ENCODE data around the gene SSC5D.
"Not testable (repeated sequence)": the region's sequence is repeated elsewhere in the genome, so short reads cannot be mapped to it uniquely, and the experiment has no call there.

SSC5D gene

DNA sequence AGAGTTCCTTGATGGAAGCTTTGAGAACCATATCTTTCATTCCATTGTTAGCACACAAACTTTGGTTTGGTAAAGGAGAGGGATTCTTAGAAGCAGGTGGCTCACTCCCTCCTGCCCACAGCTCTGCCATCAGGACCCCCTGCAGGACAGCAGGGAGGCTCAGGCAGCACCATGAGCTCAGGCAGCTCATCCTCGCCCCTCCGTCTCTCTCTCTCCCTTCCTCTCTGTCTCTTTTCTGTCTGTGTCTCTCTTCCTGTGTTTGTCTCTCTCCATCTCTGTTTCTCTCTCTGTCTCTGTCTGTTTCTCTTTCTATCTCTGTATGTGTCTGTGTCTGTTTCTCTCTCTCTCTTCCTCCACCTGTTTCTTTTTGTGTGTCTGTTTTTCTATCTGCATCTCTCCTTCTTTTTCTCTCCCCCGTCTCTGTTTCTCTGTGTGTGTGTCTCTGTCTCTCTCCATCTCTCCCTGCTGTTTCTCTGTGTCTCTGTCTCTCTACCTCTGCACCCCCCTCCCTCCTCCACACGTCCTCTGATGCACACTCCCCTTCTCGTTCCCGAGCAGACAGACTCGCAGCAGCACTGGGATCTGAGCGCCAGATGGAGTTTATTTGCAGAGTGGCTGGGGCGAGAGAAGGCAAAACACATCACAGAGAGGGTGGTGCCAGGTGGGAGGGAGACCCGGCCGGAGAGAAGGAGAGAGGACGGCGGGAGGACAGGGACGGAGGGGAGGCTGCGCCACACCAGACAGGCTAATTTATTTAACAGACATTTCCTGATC lies 40.0 kb downstream of the SSC5D start:
- FAIRE-seq (no peak), DNase-seq (ENCODE audit: extremely low spot score, insufficient read length, low read depth) (no peak)

DNA sequence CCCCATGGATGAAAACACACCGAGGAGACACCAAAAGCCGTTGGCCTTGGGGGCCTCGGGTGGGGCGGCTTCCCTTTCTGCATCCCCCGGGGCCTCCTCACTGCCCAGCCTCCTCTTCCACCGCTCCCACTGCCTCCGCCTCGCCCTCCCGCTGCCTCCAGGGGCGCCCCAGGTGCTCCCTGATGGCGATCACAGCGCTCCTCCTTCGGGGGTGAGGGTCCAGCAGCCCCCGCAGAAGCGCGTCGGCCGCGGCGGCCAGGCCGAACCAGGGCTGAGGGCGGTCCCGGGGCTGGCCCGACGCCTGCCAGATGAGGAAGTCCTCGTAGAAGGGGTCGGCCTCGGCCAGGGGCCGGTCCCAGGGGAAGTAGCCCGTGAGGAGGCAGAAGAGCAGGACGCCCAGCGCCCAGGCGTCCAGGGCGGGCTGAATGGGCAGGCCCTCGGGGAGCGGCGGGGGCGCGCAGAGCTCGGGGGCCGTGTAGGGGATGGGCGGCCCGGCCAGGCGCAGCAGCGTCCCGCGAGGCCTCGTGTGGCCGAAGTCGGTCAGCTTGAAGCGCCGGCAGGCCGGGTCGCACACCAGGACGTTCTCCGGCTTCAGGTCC lies 41.5 kb downstream of the SSC5D start:
- no peak for DNase-seq (ENCODE audit: extremely low spot score, insufficient read length, low read depth)
- no peak for FAIRE-seq

DNA sequence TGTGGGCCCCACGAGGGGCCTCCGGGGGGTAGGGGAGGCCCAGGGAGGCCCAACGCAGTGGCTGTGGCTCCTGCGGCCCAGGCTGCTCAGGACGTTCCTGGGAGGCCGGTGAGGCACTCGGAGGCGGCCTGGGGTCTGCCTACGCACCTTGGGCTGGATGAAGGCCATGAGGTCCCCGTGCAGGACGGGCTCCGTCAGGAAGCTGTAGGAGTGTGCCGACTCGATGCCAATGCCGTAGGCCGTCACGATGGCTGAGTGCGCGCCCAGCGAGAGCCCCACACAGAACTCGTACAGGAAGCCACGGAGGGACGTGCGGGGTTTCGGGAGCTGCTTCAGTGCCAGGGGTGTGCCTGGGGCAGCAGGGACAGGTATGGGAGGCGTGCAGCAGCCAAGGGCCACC lies 42.8 kb downstream of the SSC5D start:
- FAIRE-seq (no peak), DNase-seq (ENCODE audit: extremely low spot score, insufficient read length, low read depth) (no peak)

DNA sequence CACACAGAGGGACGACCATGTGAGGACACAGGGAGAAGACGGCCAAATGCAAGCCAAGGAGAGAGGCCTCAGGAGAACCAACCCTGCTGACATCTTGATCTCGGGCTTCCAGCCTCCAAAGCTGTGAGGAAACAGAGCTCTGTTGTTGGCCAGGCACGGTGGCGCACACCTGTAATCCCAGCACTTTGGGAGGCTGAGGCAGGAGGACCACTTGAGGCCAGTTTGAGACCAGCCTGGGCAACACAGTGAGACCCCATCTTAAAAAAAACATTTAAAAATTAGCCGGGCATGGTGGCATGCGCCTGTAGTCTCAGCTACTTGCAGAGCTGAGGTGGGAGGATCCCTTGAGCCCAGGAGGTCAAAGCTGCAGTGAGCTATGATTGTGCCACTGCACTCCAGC lies 46.0 kb downstream of the SSC5D start:
- not testable (repeated sequence) for FAIRE-seq; DNase-seq (ENCODE audit: extremely low spot score, insufficient read length, low read depth)

DNA sequence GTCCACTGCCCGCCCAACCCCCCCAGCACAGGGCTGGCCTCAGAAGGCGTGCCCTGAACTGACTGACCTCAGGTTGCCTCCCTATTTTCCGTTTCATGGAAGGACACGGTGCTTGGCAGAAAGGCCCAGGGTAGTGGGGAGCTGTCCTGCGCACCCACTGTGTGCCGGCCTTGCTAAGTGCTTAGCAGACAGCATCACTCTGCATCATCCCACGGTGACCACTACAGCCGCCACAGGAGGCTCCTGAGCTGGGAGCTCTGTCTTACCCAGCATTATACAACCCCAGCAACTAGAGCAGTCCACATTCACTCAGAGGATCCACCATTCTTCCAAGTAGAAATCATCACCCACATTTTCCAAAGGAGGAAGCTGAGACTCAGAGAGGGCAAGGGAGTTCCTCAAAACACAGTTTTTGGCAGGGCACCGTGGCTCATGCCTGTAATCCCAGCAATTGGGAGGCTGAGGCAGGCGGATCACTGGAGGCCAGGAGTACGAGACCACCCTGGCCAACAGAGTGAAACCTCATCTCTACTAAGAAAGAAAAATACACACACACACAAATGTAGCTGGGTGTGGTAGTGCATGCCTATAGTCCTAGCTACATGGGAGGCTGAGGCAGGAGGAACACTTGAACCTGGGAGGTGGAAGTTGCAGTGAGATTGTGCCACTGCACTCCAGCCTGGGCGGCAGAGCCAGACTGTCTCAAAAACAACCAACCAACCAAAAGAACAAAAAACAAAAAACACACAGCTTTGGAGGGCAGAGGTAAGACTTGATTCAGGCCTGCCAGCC lies 47.1 kb downstream of the SSC5D start:
- DNase-seq (ENCODE audit: extremely low spot score, insufficient read length, low read depth): no peak
- no peak for FAIRE-seq

DNA sequence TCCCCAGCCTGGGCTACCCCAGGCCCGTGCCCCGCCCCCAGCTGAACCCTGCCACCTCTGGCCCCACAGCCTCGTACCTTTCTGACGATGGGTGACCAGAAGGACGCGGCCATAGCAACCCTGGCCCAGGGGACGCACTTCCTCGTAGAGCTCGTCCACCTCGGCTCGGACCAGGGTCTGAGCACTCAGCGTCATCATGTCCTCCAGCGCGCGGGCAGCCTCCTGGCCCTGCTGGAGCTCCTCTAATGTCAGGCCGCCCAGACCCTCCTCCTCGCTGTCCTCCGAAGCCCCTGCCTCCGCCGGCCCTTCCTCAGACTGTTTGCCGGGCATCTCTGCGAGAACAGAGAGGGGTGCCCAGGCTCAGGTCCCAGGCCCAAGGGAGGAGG lies 47.7 kb downstream of the SSC5D start:
- FAIRE-seq: no peak
- no peak for DNase-seq (ENCODE audit: extremely low spot score, insufficient read length, low read depth)

- no peak for FAIRE-seq
- DNase-seq (ENCODE audit: extremely low spot score, insufficient read length, low read depth): no peak
Observed at GRCh38 chr19:55536366-55536765, 48.1 kb downstream of the SSC5D start.

- FAIRE-seq (no peak), DNase-seq (ENCODE audit: extremely low spot score, insufficient read length, low read depth) (no peak)
Observed at GRCh38 chr19:55536951-55537740, 48.9 kb downstream of the SSC5D start, which contains the start of gene SBK2. TSS of gene SBK2 (minus strand) at chr19:55537133. CDS start at chr19:55536294, 839 bp downstream.

DNA sequence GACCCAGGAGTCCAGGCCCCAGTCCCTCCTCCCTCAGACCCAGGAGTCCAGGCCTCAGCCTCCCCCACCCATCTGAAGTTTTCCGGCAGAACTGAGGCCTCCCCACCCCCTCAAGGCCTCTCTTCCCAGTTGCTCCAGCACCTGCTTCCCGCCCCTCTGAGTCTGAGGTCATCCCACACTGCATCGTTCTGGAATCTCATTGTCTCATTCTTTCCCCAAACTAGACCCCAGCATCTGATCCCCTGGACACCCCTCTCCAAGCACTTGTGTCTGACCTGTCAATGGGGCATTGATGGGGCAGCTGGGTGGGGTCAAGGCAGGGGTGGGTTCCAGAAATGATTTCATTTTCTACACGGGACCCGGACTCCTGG lies 49.5 kb downstream of the SSC5D start:
- DNase-seq (ENCODE audit: extremely low spot score, insufficient read length, low read depth): no peak
- FAIRE-seq: no peak

GRCh38 chr19:55538132-55538531 lies 49.9 kb downstream of the SSC5D start:
- FAIRE-seq (no peak), DNase-seq (ENCODE audit: extremely low spot score, insufficient read length, low read depth) (no peak)

DNA sequence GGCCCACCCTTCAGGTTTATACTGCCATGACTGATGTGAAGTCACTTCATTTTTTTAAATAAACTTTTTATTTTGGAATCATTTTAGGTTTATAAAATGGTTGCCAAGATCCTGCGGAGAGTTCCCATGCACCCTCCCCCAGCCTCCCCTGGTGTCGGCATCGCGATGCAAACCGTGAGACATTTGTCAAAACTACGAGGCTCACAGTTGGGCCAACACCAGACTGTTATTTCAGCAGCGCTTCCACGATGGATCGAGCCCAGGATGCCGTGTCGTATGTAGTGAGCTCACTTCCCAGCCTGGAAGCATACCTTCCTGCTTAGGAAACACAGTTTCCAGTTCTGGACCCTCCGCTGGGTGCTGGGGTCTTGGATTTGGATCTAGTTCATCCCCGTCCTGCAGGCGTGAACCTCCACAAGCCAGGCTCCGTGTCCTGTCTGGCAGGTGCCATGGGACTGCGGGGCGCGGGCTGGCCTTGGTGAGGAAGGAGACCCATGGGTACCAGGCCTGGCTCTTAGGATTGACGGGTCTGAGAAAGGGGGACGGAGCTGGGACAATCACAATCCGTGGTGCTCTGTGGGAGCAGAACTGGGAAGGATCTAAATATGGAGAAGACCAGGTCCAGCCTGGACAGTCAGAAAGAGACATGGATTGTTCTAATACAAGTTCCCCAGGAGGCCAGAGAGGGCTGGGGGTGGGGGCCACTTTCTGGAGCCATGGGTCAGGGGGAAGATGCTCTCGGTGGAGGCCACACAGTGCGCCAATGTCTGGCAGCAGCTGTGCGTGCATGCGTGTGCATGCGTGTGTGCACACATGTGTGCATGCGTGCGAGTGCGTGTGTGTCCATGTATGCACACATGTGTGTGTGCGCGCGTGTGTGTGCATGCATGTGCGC lies 51.1 kb downstream of the SSC5D start:
- FAIRE-seq (no peak), DNase-seq (ENCODE audit: extremely low spot score, insufficient read length, low read depth) (no peak)

GRCh38 chr19:55540619-55541018 lies 52.4 kb downstream of the SSC5D start:
- FAIRE-seq: no peak

GRCh38 chr19:55541091-55541490 lies 52.9 kb downstream of the SSC5D start:
- DNase-seq (ENCODE audit: extremely low spot score, insufficient read length, low read depth) (no peak), FAIRE-seq (no peak)

More at GRCh38 chr19:55540619-55541018, 52.4 kb downstream of the SSC5D start:
- DNase-seq (ENCODE audit: extremely low spot score, insufficient read length, low read depth): no peak

DNA sequence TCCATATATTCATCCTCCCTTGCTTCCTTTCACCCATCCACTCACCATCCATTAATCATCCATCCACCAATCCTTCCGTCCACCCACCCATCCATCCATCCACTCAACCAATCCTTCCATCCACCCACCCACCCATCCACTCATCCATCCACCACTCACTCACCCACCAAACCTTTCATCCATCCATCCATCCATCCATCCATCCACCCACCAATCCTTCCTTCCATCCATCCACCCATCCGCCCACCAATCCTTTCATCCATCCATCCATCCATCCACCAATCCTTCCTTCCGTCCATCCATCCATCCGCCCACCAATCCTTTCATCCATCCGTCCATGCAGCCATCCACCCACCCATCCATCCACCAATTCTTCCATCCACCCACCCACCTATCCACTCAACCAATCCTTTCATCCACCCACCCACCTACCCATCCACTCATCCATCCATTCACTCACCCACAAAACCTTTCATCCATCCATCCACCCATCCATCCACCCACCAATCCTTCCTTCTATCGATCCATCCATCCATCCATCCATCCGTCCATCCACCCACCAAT lies 54.1 kb downstream of the SSC5D start:
- FAIRE-seq (no peak), DNase-seq (ENCODE audit: extremely low spot score, insufficient read length, low read depth) (no peak)

DNA sequence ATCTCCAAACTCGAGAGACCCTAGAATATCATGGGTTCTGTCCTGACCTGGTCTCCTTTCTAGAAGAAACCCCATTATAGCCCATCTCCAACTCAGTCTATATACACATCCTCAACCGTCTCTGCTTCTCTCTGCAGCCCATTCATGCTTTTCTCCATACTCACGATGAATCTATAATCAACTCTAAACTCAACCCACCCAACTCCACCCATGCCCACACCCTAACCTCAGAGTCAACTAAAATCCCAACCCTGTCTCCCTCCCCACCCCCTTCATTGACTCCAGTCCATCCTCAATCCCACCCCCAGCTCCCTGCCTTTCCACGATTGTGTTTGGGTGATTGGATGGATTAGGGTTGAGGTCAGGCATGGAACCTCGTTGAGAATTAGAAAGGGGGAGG lies 55.3 kb downstream of the SSC5D start:
- DNase-seq (ENCODE audit: extremely low spot score, insufficient read length, low read depth): no peak
- FAIRE-seq: no peak

DNA sequence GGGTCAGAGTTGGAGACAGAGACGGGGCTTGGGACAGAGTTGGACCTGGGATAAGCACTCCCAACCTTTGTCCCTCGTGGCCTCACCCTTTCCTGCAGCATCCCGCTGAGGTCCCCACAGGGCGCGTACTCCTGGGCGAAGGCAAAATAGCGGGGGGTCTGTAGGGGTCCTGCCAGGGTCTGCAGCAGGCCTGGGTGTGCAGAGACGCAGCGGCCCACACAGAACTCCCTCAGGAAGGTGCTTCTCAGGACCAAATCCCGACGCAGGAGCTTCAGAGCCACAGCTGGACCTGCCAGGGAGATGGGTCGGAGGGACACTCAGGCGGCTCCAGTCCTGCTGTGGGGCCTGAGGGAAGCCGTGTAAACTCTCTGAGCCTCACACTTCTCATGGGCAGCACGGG lies 55.8 kb downstream of the SSC5D start:
- no peak for FAIRE-seq
- DNase-seq (ENCODE audit: extremely low spot score, insufficient read length, low read depth): no peak

- DNase-seq (ENCODE audit: extremely low spot score, insufficient read length, low read depth): no peak
- no peak for FAIRE-seq
Observed at GRCh38 chr19:55544776-55545439, 56.7 kb downstream of the SSC5D start.

DNA sequence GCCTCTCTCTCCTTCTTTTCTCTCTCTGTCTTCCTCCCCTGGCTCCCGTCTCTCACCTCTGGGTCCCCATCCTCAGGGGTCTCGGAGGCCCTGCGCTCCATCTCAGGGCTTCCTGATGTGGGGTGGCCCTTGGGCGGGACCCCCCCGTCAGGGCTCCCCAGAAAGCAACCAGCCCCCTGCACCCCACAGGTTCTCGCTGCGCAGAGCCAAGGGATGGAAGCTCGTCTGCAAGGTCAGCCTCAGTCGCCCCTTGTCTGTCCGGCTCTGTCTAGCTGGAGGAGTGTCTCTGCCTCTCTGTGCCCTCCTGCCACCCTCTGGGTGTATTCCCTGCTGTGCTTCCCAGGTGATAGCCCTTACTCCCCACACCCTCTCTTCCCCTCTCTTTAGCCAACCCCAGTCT lies 57.2 kb downstream of the SSC5D start, which contains the start of gene SBK3:
Gene SBK3, minus strand, starts transcription at position 101 of the 400 bp plus-strand sequence. Its CDS starts 0 bp downstream, at position 101.
- DNase-seq (ENCODE audit: extremely low spot score, insufficient read length, low read depth) (no peak), FAIRE-seq (no peak)

Data from GM18507 (cell line).